Suppressor macrophage treated with lipopolysaccharide for 1 hour (primary cell): Measurements from ENCODE around the gene VMAC.

ENCODE experiments used
- DNase-seq, 3 donors: peaks; one replicate each; pipeline ENCODE4 v3.0.0-alpha.2; 2020 to 2022

VMAC gene

DNA sequence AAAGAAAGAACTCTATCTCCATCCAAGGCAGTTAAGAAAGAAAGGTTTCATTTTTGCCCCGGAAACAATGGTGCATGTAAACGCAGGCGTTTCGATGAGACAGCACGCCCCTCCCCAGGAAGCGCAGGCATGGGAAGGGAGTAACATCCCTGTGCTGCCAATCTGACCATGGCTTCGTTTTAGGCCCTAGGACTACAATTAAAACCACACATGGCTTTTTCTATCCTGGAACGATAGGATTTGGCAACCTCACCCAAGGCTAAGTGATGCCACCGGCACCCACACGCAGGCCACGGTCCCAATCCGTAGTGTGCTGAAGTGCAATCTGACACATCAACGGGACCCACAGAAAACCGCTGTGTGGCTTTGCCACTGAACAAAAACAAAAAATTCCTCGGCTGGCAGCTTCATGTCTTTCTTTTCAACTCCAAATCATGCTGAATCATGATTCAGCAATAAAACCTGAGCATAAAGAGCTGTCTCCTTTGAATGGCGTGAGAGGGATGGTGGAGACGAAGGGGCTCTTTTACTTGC lies 49.1 kb downstream of the VMAC start:
- DNase-seq: peak; percentile 42 to 45 (median 44)

DNA sequence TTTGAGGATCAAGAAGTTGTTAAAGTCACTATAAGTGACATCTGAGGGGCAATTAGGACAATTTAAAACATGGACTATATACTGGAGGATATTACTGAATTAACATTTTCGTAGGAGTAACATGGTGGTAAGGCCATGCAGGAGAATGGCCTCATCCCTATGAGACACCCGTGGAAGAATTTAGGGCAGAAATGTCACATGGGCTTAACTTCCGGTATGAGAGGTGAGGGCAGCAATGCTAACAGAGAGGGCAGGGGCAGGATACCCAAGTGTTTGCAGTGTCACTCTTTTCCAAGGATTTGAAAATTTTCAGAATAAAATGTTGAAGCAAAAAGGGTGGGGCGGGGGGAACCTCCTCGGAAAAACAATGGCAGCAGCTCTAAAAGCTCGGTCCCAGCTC lies 49.6 kb downstream of the VMAC start:
- no peak for DNase-seq

DNA sequence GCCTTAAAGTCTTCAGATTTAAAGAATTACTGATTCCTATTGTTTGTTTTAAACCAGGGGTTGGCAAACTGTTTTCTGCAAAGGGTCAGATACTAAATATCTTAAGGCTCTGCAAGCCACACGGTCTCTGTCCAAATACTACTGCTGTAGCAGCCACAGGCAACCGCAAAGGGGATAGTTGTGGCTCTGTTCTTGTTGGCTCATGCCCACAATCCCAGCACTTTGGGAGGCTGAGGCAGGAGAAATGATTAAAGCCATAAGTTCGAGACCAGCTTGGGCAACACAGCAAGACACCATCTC lies 50.9 kb downstream of the VMAC start:
- no peak for DNase-seq

DNA sequence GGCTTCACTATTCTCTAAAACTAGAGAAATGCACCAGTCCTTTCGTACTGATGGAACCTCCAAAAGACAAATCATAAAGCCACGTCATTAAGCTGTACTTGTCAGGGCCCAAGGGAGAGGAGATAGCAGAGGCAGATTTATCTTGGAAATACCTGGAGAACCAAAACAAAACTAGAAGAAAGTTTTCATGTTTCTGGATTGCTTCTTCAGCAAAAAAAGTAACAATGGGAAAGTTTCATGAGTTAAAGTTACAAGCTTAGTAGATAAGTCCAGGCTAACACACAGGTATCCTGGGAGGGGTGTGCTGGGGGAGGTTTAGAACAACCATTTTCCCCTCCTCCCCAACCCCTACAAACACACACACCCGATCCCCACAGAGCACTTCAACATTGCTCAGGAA lies 51.7 kb downstream of the VMAC start:
- DNase-seq: no peak

DNA sequence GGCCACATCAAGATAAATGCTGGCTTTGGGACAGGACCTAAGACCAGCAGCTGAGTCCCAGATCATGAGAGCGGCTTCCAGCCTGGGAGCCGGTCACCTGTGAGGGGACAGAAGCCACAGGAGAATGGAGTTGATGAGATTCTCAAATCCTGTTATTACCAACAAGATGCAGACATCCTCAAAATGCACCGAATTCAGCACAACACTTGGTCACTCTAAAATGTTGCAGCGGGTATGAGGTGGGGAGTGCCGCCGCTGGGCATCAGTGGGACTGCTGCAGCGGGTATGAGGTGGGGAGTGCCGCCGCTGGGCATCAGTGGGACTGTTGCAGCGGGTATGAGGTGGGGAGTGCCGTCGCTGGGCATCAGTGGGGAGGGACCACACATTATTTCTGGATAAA lies 52.1 kb downstream of the VMAC start:
- no peak for DNase-seq

DNA sequence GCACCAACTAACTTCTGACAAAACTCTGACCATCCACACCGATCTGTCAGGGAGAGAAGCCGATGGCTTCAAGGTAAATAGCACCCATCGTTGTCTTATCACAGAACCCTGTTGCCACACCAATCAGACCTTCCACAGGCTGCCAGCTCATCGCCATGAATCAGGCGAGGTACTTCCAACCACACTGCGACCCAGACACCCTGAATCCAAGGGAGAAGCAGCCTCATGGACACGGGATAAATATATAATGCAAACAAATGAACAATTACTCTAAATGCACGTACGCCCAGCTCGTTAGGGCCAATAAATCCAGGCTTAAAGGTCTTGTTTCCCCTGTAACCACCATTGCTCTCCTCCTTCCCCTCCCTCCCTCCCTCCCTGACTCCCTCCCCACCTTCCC lies 52.5 kb downstream of the VMAC start:
- no peak for DNase-seq

DNA sequence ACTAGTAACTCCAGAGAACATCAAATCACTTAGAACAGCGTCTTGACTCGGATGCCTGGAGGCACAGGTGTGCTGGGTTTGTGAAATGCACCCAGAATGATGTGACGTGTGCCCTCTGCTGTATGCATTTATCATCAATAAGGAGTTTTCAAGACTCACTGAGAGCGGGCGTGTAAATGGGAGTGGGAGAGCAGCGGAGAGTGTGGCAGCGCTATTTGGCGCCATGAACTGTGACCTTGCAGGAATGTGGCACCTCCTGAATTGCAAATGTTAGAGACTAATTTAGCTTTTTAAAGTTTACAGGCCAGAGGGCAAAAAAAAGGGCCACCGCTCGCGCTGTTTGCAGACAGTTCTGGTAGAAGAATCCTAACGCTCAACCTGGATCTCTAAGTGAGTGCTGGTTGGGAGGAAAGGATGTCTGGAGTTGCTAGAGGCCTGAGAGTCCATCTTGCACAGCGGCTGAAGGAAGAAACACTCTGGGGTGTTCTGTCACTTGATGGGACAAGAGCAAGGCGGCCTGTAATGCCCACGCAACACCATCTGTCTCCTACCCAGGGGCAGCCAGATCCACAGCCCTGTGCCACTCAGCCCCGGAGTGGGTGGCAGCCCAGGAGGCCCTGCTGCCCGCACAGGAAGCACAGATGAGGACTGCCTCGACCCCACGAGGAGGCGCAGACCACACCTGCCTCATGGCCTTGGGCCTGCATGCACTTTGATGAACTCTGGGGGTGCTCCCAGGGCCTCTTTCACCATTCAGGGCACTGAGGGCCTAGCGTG lies 53.6 kb downstream of the VMAC start:
- no peak for DNase-seq

DNA sequence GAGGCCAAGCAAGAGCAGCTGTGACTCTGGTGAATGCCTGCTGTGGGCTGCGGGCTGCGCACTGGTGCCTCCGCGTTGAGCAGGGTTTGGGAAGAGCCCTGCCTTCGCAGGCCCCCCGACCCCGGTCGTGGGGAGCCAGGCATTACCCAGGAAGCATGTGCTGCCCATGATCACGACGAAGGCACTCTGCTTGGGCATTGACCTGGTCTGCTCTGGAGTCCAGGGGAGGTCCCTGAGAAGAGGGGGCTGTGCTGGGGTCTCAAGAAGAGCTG lies 54.1 kb downstream of the VMAC start:
- DNase-seq: no peak

DNA sequence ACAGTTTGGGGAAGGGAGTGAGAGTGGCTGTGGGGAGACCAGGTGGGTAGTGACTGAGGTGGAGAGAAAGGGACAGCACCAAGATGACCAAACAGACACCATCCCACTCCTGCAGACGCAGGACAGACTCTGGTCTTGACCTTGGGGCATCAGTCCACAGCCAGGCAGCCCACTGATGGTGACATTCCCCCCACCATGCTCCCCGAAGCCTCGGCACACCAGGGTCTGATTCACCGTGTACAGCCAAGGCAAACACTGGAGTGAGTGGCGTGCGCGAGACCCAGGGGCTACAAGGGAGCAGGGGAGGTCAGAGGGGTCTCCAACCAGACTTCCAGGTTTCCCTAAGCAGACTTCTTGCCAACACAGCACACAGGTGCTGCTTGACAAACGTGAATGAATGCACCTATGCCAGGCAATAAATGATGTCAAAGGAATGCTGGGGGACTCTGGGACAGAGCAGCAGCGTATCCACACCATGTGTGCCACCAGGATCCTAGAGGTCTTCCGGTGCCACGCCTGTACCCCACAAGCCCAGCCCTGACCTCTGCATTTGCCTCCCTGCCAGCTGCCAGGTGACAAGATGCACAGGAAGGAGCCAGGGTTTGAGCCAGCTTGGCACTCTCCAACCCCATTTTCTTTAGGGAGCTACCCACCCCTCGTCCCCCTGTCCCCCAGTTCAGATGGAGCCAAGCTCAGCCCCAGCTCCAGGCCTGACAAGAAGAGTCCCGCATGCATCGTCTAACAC lies 54.8 kb downstream of the VMAC start:
- no peak for DNase-seq
